HCT116 (cell line): ENCODE measurements around the gene C9orf72. TPM values are rescaled to one million over a fixed set of nuclear protein-coding genes. Genes with fewer than 3 reads are reported as not detected.

Source experiments
- ATAC-seq: fragments of 200-7000 bp; cut with Tn5 transposase; 2 replicates; pipeline ENCODE4 v1.9.1; 2020; ENCODE audit warnings: mild to moderate bottlenecking, moderate library complexity
- BruUV-seq: library from RNA; stranded (reverse); fragments of 400-500 nt; replicated peaks from 2 replicates; lab custom pipeline; 2021; lab: Mats Ljungman, UMichigan
- CTCF ChIA-PET: fragments of 300-600 bp; sonication (Branson Sonifier 250); formaldehyde crosslinking; loops from one replicate; lab custom pipeline; 2021; ENCODE audit warnings: antibody characterized with exemption; lab: Charles Lee
- POLR2A ChIA-PET: fragments of 300-600, 350-600 bp; sonication (Branson Sonifier 250); formaldehyde crosslinking; loops from one replicate; lab custom pipeline; 2021; ENCODE audit warnings: antibody characterized with exemption; lab: Charles Lee
- RAD21 ChIA-PET, 2 experiments: fragments of 300-600 bp; sonication (Branson Sonifier 250); formaldehyde crosslinking; loops; one replicate each; lab custom pipeline; 2023; ENCODE audit warnings: low total read pairs in 2 of 2; ENCODE audit not compliant: uncharacterized antibody in 2 of 2, unreplicated experiment in 2 of 2, low non-redundant PET in 1 of 2; lab: Charles Lee
- DNase-seq: peaks from one replicate; pipeline ENCODE4 v3.0.0-alpha.2; 2010; ENCODE audit warnings: low read depth, low spot score
- H2AFZ ChIP-seq: fragments of 200-600 bp; shearing (Covaris generic), sonication (generic); 2 replicates; pipeline ENCODE4 v1.6.1; 2017; ENCODE audit warnings: low read depth, mixed run types, mixed read lengths, antibody characterized with exemption, low read length; ENCODE audit not compliant: poor library complexity, severe bottlenecking
- H3K27ac ChIP-seq: 2 replicates; pipeline ENCODE4 v1.5.1; 2012; ENCODE audit warnings: low read depth, low read length
- H3K27me3 ChIP-seq: fragments of 200-600 bp; sonication (generic); 2 replicates; pipeline ENCODE4 v1.6.1; 2016; ENCODE audit warnings: mixed run types, low read length, mixed read lengths; ENCODE audit not compliant: insufficient read depth
- H3K36me3 ChIP-seq, 2 experiments: fragments of 200-500 bp in 1 of 2; fragments of 200-600 bp in 1 of 2; sonication (Bioruptor generic) in 1 of 2; sonication (generic) in 1 of 2; 2 replicates each; pipeline versions ENCODE4 v1.5.1 to v1.6.1; 2014 to 2016; ENCODE audit warnings: low read length in 2 of 2, inconsistent platforms in 1 of 2, mixed read lengths in 1 of 2, mixed run types in 1 of 2; ENCODE audit not compliant: insufficient read depth in 2 of 2, control insufficient read depth in 1 of 2
- H3K4me1 ChIP-seq, 2 experiments: fragments of 200-600 bp in 1 of 2; sonication (generic) in 1 of 2; 2 replicates each; pipeline versions ENCODE4 v1.5.1 to v1.6.1; 2012 to 2017; ENCODE audit warnings: low read length in 2 of 2, inconsistent platforms in 1 of 2, mild to moderate bottlenecking in 1 of 2, mixed read lengths in 1 of 2, mixed run types in 1 of 2, moderate library complexity in 1 of 2; ENCODE audit not compliant: insufficient read depth in 2 of 2, control insufficient read depth in 1 of 2
- H3K4me2 ChIP-seq: fragments of 200-600 bp; sonication (generic); 2 replicates; pipeline ENCODE4 v1.6.1; 2017; ENCODE audit warnings: mixed run types, low read length, mixed read lengths
- H3K4me3 ChIP-seq, 2 experiments: fragments of 200-600 bp in 1 of 2; sonication (generic) in 1 of 2; replicated peaks in 1 of 2; 2 replicates each; pipeline ENCODE4 v1.5.1; 2011 to 2016; ENCODE audit warnings: low read length in 2 of 2, control low read depth in 1 of 2, low read depth in 1 of 2, mild to moderate bottlenecking in 1 of 2, mixed read lengths in 1 of 2, mixed run types in 1 of 2
- H3K79me2 ChIP-seq: fragments of 200-600 bp; sonication (generic); 2 replicates; pipeline ENCODE4 v1.6.1; 2017; ENCODE audit warnings: mild to moderate bottlenecking, mixed run types, low read length, moderate library complexity, mixed read lengths; ENCODE audit not compliant: insufficient read depth
- H3K9ac ChIP-seq: fragments of 200-600 bp; sonication (generic); 2 replicates; pipeline ENCODE4 v1.6.1; 2016; ENCODE audit warnings: low read length, mixed read lengths
- H3K9me2 ChIP-seq: fragments of 200-600 bp; sonication (generic), shearing (Covaris generic); 2 replicates; pipeline ENCODE4 v1.6.1; 2017; ENCODE audit warnings: mixed run types, mild to moderate bottlenecking, moderate library complexity; ENCODE audit not compliant: insufficient read depth
- H3K9me3 ChIP-seq, 2 experiments: fragments of 200-500 bp in 1 of 2; fragments of 200-600 bp in 1 of 2; sonication (Bioruptor generic) in 1 of 2; sonication (generic) in 1 of 2; 2 replicates each; pipeline ENCODE4 v1.6.1; 2014 to 2017; ENCODE audit warnings: low read length in 2 of 2, mixed read lengths in 2 of 2, inconsistent platforms in 1 of 2, low read depth in 1 of 2, mild to moderate bottlenecking in 1 of 2, mixed run types in 1 of 2, moderate library complexity in 1 of 2; ENCODE audit not compliant: control insufficient read depth in 1 of 2, insufficient read depth in 1 of 2
- H4K20me1 ChIP-seq: fragments of 200-600 bp; sonication (generic), shearing (Covaris generic); 2 replicates; pipeline ENCODE4 v1.6.1; 2017; ENCODE audit warnings: mixed run types, mild to moderate bottlenecking, moderate library complexity; ENCODE audit not compliant: insufficient read depth
- CEBPB ChIP-seq: IDR thresholded peaks from 2 replicates; pipeline ENCODE4 v1.6.1; 2012; ENCODE audit warnings: low read depth
- CTCF ChIP-seq, 3 experiments: fragments of 200-600 bp in 1 of 3; sonication (generic) in 1 of 3; IDR thresholded peaks in 2 of 3; conservative IDR thresholded peaks in 1 of 3; 2 replicates each; pipeline ENCODE4 v1.5.1; 2012 to 2017; ENCODE audit warnings: low read depth in 2 of 3, low read length in 2 of 3, antibody characterized with exemption in 1 of 3, borderline replicate concordance in 1 of 3, control low read depth in 1 of 3, mild to moderate bottlenecking in 1 of 3, mixed read lengths in 1 of 3, mixed run types in 1 of 3, moderate library complexity in 1 of 3; ENCODE audit not compliant: insufficient read depth in 1 of 3
- EZH2phosphoT487 ChIP-seq: fragments of 200-600 bp; IDR thresholded peaks from 2 replicates; pipeline ENCODE4 v1.6.1; 2018; ENCODE audit warnings: antibody characterized with exemption, borderline replicate concordance
- POLR2A ChIP-seq: IDR thresholded peaks from 2 replicates; pipeline ENCODE4 v1.7.0; 2011; ENCODE audit warnings: borderline replicate concordance; ENCODE audit not compliant: insufficient read depth, insufficient read length; ENCODE audit errors: extremely low read depth
- POLR2AphosphoS5 ChIP-seq: IDR thresholded peaks from 2 replicates; pipeline ENCODE4 v1.6.1; 2011; ENCODE audit warnings: mild to moderate bottlenecking, low read depth, low read length, moderate library complexity
- SP1 ChIP-seq: IDR thresholded peaks from 2 replicates; pipeline ENCODE4 v1.6.1; 2012; ENCODE audit warnings: low read depth
- TCF7L2 ChIP-seq: IDR thresholded peaks from 2 replicates; pipeline ENCODE4 v1.7.0; 2011; ENCODE audit warnings: borderline replicate concordance, inconsistent platforms; ENCODE audit not compliant: insufficient read depth, insufficient read length; ENCODE audit errors: extremely low read depth
- YY1 ChIP-seq: IDR thresholded peaks from 2 replicates; pipeline ENCODE4 v1.6.1; 2011; ENCODE audit warnings: low read length, low read depth, moderate library complexity, mild to moderate bottlenecking; ENCODE audit not compliant: insufficient replicate concordance; ENCODE audit errors: extremely low read depth
- ZNF274 ChIP-seq: fragments of 200-500 bp; sonication (Bioruptor generic); IDR thresholded peaks from 2 replicates; pipeline ENCODE4 v1.6.1; 2014; ENCODE audit warnings: mild to moderate bottlenecking, low read depth, low read length, inconsistent platforms
- intact Hi-C: fragments of 100-400 bp; cut with micrococcal nuclease; formaldehyde crosslinking; loops from 2 replicates; pipeline ENCODE4 v1.10.0; 2022
- total RNA-seq: library from RNA; stranded (reverse); gene quantifications from one replicate; pipeline ENCODE4 v1.2.1, GENCODE V29; 2021; ENCODE audit not compliant: unreplicated experiment
- TF ChIP-seq, protein P1 (sequence below): IDR thresholded peaks from 2 replicates; pipeline ENCODE4 v1.6.1; 2012; ENCODE audit warnings: low read depth

The C9orf72 gene
- total RNA-seq, 1 experiment from 2014 or later = 12.0 TPM

- no peak overlapping the region for H3K4me3 ChIP-seq
- ChIA-PET POLR2A (no interaction called here), CTCF (no interaction called here), RAD21 (no interaction called here)
- intact Hi-C loops = no loop called here
- H3K9me3 ChIP-seq = no peaks in the 10 kb centered on the region
- ATAC-seq = peak; percentile 78
- H3K4me1 ChIP-seq = no peaks in the 10 kb centered on the region
- no peaks in the 10 kb centered on the region; a peak in 1 of 4 replicates for H3K36me3 ChIP-seq
- no peak overlapping the region for H3K9ac ChIP-seq
- no peaks in the 10 kb centered on the region for H3K79me2 ChIP-seq
- H3K27me3 ChIP-seq = no peaks in the 10 kb centered on the region
- H3K4me2 ChIP-seq = no peak overlapping the region
- DNase-seq = no peak
- H4K20me1 ChIP-seq = no peaks in the 10 kb centered on the region
- TF ChIP-seq CTCF (IDR thresholded peaks at IDR 0.05 in 2 of 3, conservative IDR thresholded peaks at IDR 0.05 in 1 of 3; ENCODE audit: borderline replicate concordance in 1 of 3, insufficient read depth in 1 of 3, low read depth in 2 of 3, low read length in 2 of 3) (peak in 2 of 3 experiments; percentile 17 to 26; a peak in 1 of 6 replicates), POLR2AphosphoS5 (no peak)
- BruUV-seq = no TSS peak
- H2AFZ ChIP-seq = no peak overlapping the region
- no peaks in the 10 kb centered on the region for H3K9me2 ChIP-seq
- no peak overlapping the region for H3K27ac ChIP-seq
Measured at GRCh38 chr9:27535701-27536118, 37.6 kb downstream of the C9orf72 start.

- no peaks in the 10 kb centered on the region for H3K79me2 ChIP-seq
- ChIA-PET CTCF (interaction anchor here (0.6 kb wide), 1 partner anchor 14 kb away, joined by 3 read pairs; no protein-coding TSS in a partner anchor), RAD21 (no interaction called here), POLR2A (no interaction called here)
- H3K9me2 ChIP-seq = no peaks in the 10 kb centered on the region
- H3K4me3 ChIP-seq = no peak overlapping the region
- peaks cover 0 to 2% of the 10 kb centered on the region in 2 experiments; a peak in 1 of 4 replicates for H3K4me1 ChIP-seq
- no TSS peak for BruUV-seq
- DNase-seq (no peak), ATAC-seq (no peak)
- H3K36me3 ChIP-seq = no peaks in the 10 kb centered on the region
- H3K9ac ChIP-seq = no peak overlapping the region
- no peaks in the 10 kb centered on the region for H4K20me1 ChIP-seq
- no peak overlapping the region for H3K4me2 ChIP-seq
- intact Hi-C loops = no loop called here
- H2AFZ ChIP-seq = no peak overlapping the region
- no peak overlapping the region for H3K27ac ChIP-seq
- H3K27me3 ChIP-seq = no peaks in the 10 kb centered on the region
- no peaks in the 10 kb centered on the region for H3K9me3 ChIP-seq
- TF ChIP-seq SP1 = no peak
- TF ChIP-seq, protein P1, sequence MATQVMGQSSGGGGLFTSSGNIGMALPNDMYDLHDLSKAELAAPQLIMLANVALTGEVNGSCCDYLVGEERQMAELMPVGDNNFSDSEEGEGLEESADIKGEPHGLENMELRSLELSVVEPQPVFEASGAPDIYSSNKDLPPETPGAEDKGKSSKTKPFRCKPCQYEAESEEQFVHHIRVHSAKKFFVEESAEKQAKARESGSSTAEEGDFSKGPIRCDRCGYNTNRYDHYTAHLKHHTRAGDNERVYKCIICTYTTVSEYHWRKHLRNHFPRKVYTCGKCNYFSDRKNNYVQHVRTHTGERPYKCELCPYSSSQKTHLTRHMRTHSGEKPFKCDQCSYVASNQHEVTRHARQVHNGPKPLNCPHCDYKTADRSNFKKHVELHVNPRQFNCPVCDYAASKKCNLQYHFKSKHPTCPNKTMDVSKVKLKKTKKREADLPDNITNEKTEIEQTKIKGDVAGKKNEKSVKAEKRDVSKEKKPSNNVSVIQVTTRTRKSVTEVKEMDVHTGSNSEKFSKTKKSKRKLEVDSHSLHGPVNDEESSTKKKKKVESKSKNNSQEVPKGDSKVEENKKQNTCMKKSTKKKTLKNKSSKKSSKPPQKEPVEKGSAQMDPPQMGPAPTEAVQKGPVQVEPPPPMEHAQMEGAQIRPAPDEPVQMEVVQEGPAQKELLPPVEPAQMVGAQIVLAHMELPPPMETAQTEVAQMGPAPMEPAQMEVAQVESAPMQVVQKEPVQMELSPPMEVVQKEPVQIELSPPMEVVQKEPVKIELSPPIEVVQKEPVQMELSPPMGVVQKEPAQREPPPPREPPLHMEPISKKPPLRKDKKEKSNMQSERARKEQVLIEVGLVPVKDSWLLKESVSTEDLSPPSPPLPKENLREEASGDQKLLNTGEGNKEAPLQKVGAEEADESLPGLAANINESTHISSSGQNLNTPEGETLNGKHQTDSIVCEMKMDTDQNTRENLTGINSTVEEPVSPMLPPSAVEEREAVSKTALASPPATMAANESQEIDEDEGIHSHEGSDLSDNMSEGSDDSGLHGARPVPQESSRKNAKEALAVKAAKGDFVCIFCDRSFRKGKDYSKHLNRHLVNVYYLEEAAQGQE = no peak
- TF ChIP-seq TCF7L2 = no peak
- no peak for TF ChIP-seq EZH2phosphoT487
- no peak for TF ChIP-seq CTCF (IDR thresholded peaks at IDR 0.05 in 2 of 3, conservative IDR thresholded peaks at IDR 0.05 in 1 of 3; ENCODE audit: borderline replicate concordance in 1 of 3, insufficient read depth in 1 of 3, low read depth in 2 of 3, low read length in 2 of 3)
- no peak for TF ChIP-seq CEBPB
- TF ChIP-seq ZNF274 = no peak
- TF ChIP-seq POLR2A = no peak
- no peak for TF ChIP-seq YY1
Measured at GRCh38 chr9:27534658-27535209, 38.5 kb downstream of the C9orf72 start.
